Activated naive CD4-positive, alpha-beta T cell treated with anti-CD3 and anti-CD28 coated beads, Interleukin-2, amount 50 U/mL, for 16 hours (primary cell): Measurements from ENCODE around the gene IFITM10.

Source experiments
- DNase-seq: peaks from one replicate; pipeline ENCODE4 v3.0.0-alpha.2; 2020

The IFITM10 gene

DNA sequence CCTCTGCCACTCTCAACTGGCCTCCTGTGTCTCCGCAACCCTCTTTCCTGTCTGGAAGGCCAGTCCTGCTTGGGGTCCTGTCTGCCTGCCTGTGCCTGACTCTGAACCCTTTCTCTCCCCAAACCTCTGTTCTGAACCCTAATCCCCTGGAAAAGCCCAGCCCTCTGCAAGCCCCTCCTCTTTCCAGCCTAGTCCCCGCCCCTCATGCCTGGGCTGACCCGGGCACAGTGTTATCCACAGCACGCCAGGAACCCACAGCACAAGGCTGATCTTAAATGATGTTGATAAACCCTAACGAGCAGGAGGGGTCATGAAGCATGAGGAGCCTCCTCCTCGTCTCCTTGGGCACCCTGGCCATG is at the start of gene IFITM10:
Gene IFITM10 (minus strand): TSS at position 115 of the 359 bp plus-strand sequence. CDS start 153 bp downstream, outside the sequence.
- no peak for DNase-seq

GRCh38 chr11:1797391-1798125 is 47.2 kb upstream of the IFITM10 start:
- no peak for DNase-seq

GRCh38 chr11:1796413-1797011 is 46.1 kb upstream of the IFITM10 start:
- no peak for DNase-seq

- no peak for DNase-seq
Observed at GRCh38 chr11:1793081-1793480, 42.7 kb upstream of the IFITM10 start.

DNA sequence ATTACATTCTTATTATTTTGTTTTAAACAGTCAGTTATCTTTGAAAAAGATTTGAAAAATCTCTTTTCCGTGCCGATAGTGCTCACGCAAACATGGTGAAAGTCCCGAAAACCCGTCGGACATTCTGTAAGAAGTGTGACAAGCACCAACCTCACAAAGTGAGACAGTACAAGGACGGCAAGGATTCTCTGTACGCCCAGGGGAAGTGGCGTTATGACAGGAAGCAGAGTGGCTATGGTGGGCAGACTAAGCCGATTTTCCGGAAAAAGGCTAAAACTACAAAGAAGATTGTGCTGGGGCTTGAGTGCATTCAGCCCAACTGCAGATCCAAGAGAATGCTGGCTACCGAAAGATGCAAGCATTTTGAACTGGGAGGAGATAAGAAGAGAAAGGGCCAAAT is 42.1 kb upstream of the IFITM10 start:
- no peak for DNase-seq

- DNase-seq, result no peak
Observed at GRCh38 chr11:1791912-1792311, 41.5 kb upstream of the IFITM10 start.

GRCh38 chr11:1786466-1786865 is 36.1 kb upstream of the IFITM10 start:
- no peak for DNase-seq

- no peak for DNase-seq
Observed at GRCh38 chr11:1785749-1786413, 35.5 kb upstream of the IFITM10 start.

GRCh38 chr11:1784761-1785650 is 34.6 kb upstream of the IFITM10 start:
- no peak for DNase-seq

DNA sequence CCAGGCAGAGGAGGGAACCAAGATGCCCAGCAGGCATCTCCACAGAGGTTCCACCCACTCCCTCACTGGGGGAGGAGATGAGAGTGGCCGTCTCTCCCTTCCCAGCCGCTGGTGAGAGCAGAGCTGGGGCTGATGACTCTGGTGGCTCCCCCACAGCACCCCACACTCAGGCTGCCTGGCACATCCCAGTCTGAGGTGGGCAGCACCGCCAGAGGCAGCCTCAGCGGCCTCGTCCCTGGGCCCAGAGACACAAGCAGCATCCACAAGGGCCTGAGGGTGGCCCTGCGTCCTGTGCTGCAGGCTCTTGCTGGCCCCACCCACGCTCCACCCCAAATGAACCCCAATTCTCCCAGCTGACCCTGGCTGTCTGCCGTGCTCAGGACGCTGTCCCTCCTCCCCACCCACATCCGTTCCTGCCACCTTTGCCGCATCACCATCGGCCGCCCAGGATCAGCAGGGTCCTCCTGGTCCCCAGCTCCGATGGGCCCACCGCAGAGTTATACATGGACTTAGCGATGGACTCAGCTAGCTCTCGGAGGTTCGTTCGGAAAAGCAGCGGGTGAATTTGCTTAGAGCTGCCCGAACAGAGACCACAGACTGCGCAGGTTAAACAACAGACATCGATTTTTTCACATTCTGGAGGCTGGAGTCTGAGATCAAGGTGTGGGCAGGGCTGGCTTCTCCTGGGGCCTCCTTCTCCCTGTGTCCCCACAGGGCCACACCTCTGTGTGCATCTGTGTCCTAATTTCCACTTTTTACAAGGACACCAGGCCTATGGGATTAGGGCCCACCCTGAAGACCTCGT is 33.5 kb upstream of the IFITM10 start:
- no peak for DNase-seq

GRCh38 chr11:1782831-1783724 is 32.7 kb upstream of the IFITM10 start:
- DNase-seq, result no peak

- DNase-seq, result no peak
Observed at GRCh38 chr11:1782031-1782590, 31.7 kb upstream of the IFITM10 start.

DNA sequence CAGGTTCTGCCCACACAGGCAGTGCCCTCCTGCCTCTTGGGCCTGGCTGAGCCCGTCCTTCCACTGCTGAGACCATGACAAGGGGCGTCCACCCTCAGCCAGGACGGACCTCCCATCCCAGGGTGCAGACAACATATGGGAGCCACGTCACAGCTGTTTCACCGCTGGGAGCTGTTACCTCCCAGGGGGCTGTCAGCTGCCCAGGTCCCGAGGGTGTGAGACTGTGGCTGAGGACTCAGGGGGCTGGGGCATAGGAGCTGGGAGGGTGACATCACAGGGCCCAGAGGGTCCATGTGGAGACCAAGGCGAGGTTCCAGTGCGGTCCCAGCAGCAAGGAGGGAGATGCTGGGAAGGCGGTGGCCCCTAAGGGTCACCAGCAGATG is 31.2 kb upstream of the IFITM10 start:
- no peak for DNase-seq

- DNase-seq, result no peak
Observed at GRCh38 chr11:1780700-1781592, 30.6 kb upstream of the IFITM10 start.

DNA sequence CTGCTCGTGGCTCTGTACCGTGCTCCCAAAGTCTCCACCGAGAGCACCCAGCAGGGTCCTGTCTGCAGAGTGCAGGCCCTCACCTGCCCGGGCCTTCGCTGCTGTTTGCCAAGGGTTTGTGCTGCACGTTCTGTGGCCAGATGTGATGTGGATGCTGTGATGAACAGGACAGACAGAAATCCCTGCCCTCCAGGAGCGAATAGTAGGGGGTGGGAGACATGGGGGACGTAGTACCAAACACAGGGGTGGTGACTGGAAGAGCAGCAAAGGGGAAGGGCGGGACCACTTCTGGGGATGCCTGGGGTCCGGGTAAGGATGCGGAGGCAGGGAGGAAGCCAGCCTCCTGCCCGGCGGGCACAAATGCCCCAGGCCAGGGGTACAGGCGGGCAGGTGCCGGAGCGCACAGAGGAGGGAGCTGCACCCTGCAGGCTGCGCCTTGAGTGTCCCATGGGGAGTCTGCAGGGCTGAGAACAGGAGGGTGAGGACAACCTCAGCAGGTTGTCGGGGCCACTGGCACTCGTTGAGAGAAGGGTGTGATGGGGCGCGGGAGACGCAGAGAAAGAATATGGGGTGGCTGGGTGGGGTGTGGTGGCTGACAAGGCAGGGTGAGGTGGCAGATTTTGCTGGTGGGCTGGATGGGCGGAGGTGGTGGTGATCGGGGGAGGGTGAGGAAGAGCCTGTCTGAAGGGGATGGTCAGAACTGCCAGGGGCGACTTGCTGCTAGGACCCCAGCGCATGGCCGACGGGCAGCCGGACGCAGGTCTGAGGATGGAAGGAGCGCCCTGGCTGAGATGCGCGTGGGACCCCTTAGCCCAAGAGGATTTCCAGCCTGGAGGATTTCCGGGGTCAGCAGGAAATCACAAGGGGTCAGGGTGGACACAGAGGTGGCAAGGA is 29.7 kb upstream of the IFITM10 start:
- no peak for DNase-seq

DNA sequence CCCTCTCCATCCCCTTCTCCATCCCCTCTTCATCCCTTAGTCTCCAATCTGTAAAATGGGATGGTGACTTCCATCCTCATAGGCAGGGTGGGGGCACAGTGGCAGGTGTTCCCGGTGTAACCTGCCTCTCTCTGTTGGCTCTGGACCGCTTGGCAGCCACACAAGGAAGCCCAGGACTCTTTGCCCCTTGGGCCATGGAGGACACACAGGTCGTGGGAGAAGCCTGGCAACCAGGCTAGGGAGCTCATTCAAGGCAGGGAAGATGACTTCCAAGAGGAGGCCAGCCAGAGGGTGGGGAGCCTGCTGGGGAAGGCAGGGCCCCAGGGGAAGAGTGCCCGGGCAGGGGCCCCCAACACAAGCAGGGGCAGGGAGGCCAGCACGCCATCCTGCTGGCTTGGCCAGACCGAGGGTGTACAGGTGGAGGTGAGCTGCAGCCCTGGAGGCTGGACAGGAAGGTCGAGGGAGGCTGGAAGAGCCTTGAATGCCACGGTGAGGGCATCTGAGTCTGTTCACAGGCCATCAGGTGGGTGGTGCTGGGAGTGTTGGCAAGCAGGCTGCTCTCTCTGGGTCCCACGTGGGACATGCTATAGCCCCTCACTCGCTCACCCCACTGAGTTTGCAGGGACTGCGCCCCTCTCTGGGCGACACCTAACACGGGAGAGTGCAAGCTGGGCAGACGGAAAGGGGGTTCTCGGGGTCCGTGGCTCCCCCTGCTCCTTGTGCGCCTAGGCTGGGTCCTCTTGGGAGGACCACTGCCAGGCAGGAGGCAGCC is 28.8 kb upstream of the IFITM10 start:
- DNase-seq, result no peak

DNA sequence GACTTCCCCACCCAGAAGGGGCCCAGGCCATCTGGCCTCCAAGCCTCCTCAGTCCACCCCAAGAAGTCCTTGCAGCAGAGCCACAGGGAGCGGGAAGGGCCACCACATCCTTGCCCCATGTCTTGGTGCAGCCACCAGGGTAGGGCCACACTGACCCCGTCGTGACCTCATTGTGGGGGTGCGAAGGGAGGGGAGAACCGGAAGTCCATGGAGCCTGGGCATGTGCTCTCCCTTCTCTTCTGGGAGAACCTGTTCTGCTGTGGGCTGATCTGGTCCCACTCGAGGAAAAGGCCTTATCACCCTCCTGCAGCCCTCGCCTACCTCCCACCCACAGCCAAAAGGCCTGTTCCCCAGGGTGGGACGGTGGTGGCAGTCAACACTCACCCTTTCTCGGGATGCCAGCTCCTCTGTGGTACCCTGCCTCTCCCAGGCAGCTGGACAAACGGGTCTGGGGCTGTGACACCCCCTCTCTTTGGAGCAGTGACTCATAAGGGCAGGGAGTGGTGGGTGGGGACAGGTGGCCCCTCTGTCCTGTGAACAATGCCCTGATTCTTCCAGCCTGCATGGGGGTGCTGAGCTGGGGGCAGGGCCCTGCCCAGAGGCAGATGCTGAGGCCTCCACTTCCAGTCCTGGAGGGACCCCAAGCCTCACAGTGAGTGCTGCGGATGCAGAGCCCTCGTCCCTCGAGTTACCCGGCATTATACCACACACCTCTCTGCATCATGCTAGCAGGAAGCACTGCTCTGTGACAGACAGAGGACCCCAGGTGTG is 27.9 kb upstream of the IFITM10 start:
- peak; percentile 9 for DNase-seq
